Frontal cortex (tissue), 4 donors: ENCODE data around the gene ACOT8. TPM values are rescaled to one million over a fixed set of nuclear protein-coding genes. Genes with fewer than 3 reads are reported as not detected.
"Not testable (repeated sequence)": the region's sequence is repeated elsewhere in the genome, so short reads cannot be mapped to it uniquely, and the experiment has no call there.

Source experiments
- DNase-seq, 2 donors: peaks; one replicate each; pipeline ENCODE4 v3.0.0; 2012; ENCODE audit warnings: low spot score in 2 of 2
- FAIRE-seq: peaks from 2 replicates; lab custom pipeline; 2012; peaks lifted over from hg19 to GRCh38; lab: Jason Lieb, UNC
- total RNA-seq: library from RNA; depleted of rRNA; stranded (reverse); fragments of >200 nt; gene quantifications from one replicate; pipeline ENCODE4 v1.2.3, GENCODE V29; 2014
- donor health status: control.
- donor health status: control.
- donor health status: control.

The ACOT8 gene
- total RNA-seq, 1 donor from 2014 or later = 32.6 TPM

GRCh38 chr20:45890077-45890984, 33.1 kb upstream of the ACOT8 start:
- FAIRE-seq (no peak), DNase-seq (peak; percentile 66 to 69)

GRCh38 chr20:45888681-45889080, 31.5 kb upstream of the ACOT8 start:
- DNase-seq = no peak
- no peak for FAIRE-seq

- DNase-seq (no peak), FAIRE-seq (no peak)
Measured at GRCh38 chr20:45887346-45887715, 30.1 kb upstream of the ACOT8 start, which contains the start of gene SPATA25. Gene SPATA25, minus strand, starts transcription at chr20:45887622. Its CDS starts 32 bp downstream, at chr20:45887590.

GRCh38 chr20:45886590-45887345, 29.6 kb upstream of the ACOT8 start:
- DNase-seq (no peak), FAIRE-seq (no peak)

- no peak for FAIRE-seq
- no peak for DNase-seq
Measured at GRCh38 chr20:45883100-45883469, 25.9 kb upstream of the ACOT8 start.

- FAIRE-seq = no peak
Measured at GRCh38 chr20:45882469-45883099, 25.4 kb upstream of the ACOT8 start.

GRCh38 chr20:45880988-45881788, 24.0 kb upstream of the ACOT8 start, which contains the start of gene ZSWIM1:
Gene ZSWIM1, plus strand, starts transcription at chr20:45881227. Its CDS starts 1,366 bp downstream, at chr20:45882593.
- FAIRE-seq (peak; percentile 92), DNase-seq (peak; percentile 85 to 94)

More at GRCh38 chr20:45882469-45883099, 25.4 kb upstream of the ACOT8 start:
- no peak for DNase-seq

- no peak for FAIRE-seq
- no peak for DNase-seq
Measured at GRCh38 chr20:45878076-45878761, 21.0 kb upstream of the ACOT8 start.

- no peak for DNase-seq
- FAIRE-seq = no peak
Measured at GRCh38 chr20:45874576-45874975, 17.4 kb upstream of the ACOT8 start.

- FAIRE-seq, DNase-seq: not testable (repeated sequence)
Measured at GRCh38 chr20:45874104-45874481, 16.9 kb upstream of the ACOT8 start.

- no peak for FAIRE-seq
- DNase-seq = no peak
Measured at GRCh38 chr20:45873409-45874103, 16.4 kb upstream of the ACOT8 start.

- no peak for FAIRE-seq
- DNase-seq = no peak
Measured at GRCh38 chr20:45872626-45873025, 15.4 kb upstream of the ACOT8 start.

- FAIRE-seq (no peak), DNase-seq (no peak)
Measured at GRCh38 chr20:45867819-45868176, 10.6 kb upstream of the ACOT8 start.

- DNase-seq = no peak
- FAIRE-seq = no peak
Measured at GRCh38 chr20:45867136-45867818, 10.1 kb upstream of the ACOT8 start.

GRCh38 chr20:45866454-45866853, 9.3 kb upstream of the ACOT8 start:
- no peak for DNase-seq
- FAIRE-seq = no peak

- FAIRE-seq (no peak), DNase-seq (no peak)
Measured at GRCh38 chr20:45863543-45864470, 6.6 kb upstream of the ACOT8 start.
